ENCODE results near the gene OOSP3.

DNA sequence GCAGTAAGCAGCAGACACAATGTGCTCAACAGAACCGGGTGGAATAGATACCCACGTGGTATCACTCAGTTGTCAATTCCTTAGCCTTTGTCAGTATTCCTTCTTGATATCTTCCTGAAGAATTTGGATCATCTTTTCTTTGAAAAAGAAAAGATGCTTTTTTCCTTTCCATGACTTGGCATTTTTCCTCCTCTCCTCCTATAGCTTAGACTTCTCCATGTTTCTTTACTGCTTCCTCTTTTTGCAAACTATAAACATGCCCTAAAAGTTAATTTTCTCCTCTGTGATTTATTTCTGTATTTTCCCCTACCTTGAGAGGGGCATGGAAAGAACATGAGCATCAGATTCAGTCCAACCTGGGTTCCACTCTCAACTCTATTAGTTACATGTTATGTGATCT lies 45.0 kb upstream of the OOSP3 start:
- TF ChIP-seq EZH2 (optimal IDR thresholded peaks at IDR 0.05; ENCODE audit: low read depth, low read length) (no peak), CTCF (IDR thresholded peaks at IDR 0.05; ENCODE audit: low read length) (no peak)
